BE2C (cell line): ENCODE results near the gene UBAC1.

Experiments used
- DNase-seq: peaks from one replicate; pipeline ENCODE4 v3.0.0-alpha.2; 2020
- H3K27me3 ChIP-seq: fragments of 250-450 bp; sonication (Bioruptor Pico); 2 replicates; pipeline ENCODE4 v1.5.1; 2020; ENCODE audit warnings: mild to moderate bottlenecking
- H3K36me3 ChIP-seq: fragments of 250-450 bp; sonication (Bioruptor Pico); 2 replicates; pipeline ENCODE4 v1.5.1; 2020; ENCODE audit warnings: mild to moderate bottlenecking
- H3K4me1 ChIP-seq: fragments of 250-450 bp; sonication (Bioruptor Pico); 2 replicates; pipeline ENCODE4 v1.5.1; 2020
- H3K4me3 ChIP-seq: 2 replicates; pipeline ENCODE4 v1.5.1; 2011; ENCODE audit warnings: low read depth, low read length
- H3K9me3 ChIP-seq: fragments of 250-450 bp; sonication (Bioruptor Pico); 2 replicates; pipeline ENCODE4 v1.5.1; 2020
- TF ChIP-seq, protein P1 (sequence below): IDR thresholded peaks from 2 replicates; pipeline ENCODE4 v1.5.1; 2012; ENCODE audit warnings: mild to moderate bottlenecking, low read depth, low read length

UBAC1 gene

GRCh38 chr9:135982499-135983207 lies 21.5 kb upstream of the UBAC1 start:
- H3K9me3 ChIP-seq = no peaks in the 10 kb centered on the region
- TF ChIP-seq, protein P1, sequence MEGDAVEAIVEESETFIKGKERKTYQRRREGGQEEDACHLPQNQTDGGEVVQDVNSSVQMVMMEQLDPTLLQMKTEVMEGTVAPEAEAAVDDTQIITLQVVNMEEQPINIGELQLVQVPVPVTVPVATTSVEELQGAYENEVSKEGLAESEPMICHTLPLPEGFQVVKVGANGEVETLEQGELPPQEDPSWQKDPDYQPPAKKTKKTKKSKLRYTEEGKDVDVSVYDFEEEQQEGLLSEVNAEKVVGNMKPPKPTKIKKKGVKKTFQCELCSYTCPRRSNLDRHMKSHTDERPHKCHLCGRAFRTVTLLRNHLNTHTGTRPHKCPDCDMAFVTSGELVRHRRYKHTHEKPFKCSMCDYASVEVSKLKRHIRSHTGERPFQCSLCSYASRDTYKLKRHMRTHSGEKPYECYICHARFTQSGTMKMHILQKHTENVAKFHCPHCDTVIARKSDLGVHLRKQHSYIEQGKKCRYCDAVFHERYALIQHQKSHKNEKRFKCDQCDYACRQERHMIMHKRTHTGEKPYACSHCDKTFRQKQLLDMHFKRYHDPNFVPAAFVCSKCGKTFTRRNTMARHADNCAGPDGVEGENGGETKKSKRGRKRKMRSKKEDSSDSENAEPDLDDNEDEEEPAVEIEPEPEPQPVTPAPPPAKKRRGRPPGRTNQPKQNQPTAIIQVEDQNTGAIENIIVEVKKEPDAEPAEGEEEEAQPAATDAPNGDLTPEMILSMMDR = no peak
- peaks cover 25% of the 10 kb centered on the region for H3K4me1 ChIP-seq
- H3K27me3 ChIP-seq = peaks cover 6% of the 10 kb centered on the region
- H3K4me3 ChIP-seq = peak overlapping the region; percentile 30; the same call in 1 of the 2 replicates
- H3K36me3 ChIP-seq = no peaks in the 10 kb centered on the region
- DNase-seq = no peak

DNA sequence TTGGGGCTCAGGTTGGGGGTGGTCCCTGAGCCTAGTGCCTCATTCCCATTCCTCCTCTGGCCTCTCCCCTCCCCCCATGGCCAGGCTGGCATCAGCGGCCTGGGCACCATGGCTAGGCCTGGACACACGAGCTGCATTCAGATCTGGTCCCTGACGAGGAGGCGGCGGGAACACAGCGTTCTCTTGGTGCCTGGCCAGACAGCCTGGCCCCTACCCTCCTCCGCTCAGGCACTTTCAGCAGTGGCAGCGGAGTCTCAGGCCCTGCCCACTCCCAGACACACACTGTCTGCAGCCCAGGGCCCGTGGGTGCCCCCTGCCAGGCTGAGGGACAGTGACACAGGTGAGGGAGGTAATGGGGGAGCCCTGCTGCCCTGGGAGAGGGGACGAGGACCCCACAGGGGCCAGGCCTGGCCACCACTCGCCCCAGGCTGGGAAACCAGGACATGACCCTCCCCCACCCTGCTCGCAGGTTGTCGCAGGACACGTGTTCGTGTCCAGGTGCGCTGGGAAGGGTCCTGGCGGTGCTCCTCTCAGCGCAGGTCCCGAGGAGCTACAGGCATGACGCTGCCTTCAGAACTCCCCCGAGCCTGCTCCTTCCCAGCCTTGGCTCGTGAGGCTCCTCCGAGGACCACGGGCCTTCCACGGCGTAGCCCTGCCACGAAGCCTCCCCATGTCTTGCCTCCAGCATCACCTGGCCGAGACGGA lies 19.9 kb upstream of the UBAC1 start:
- Histone ChIP-seq H3K27me3 (peaks cover 6% of the 10 kb centered on the region), H3K4me3 (no peak overlapping the region), H3K36me3 (no peaks in the 10 kb centered on the region), H3K4me1 (peaks cover 29% of the 10 kb centered on the region), H3K9me3 (no peaks in the 10 kb centered on the region)
- TF ChIP-seq, protein P1 = no peak
- no peak for DNase-seq

- H3K27me3 ChIP-seq = peaks cover 6% of the 10 kb centered on the region
- H3K9me3 ChIP-seq = no peaks in the 10 kb centered on the region
- H3K4me3 ChIP-seq = no peak overlapping the region
- H3K36me3 ChIP-seq = no peaks in the 10 kb centered on the region
- TF ChIP-seq, protein P1 = no peak
- DNase-seq = peak; percentile 55
- peaks cover 29% of the 10 kb centered on the region for H3K4me1 ChIP-seq
Observed at GRCh38 chr9:135979547-135980166, 18.5 kb upstream of the UBAC1 start.

DNA sequence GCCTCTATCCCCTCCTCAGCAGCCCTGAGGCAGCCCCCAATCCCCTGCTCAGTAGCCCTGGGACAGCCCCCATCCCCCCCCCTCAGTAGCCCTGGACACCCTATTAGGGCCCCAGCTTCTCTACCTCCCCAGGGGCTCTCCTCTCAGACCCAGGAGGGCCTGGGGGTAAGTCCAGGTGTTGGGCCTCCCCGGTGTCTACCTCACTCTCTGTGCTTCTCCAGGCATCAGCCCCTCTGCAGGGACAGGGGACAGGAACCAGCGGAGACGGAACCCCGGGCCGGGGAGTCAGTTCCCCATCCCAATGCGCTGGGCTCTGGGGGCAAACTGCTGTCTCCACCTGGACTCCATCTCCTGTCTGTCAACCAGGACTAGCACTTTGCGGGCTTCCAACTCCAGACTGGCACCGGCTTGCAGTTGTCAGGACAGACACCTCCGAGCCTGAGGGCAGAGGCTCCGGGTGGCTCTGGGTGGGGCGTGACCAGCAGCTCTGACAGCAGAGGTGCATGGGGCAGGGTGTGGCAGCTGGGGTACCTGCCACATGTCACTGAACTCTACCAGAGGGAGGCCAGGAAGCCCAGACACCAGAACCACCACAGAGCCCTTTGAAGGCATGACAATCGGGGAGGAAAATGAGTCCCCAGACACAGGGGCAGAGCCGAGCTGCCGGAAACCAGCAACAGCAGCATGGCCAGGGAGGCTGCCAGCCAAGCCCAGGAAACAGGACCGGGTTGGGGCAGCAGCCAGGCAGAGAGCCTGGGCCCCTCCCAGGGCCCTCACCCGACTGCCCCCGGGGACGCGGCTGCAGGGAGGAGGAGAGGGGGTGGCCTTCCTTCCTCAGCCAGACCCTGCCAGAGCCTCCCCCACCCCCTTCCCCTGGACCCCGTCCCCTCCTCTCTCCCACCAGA lies 17.7 kb upstream of the UBAC1 start:
- Histone ChIP-seq H3K36me3 (no peaks in the 10 kb centered on the region), H3K4me3 (peak overlapping the region; percentile 17), H3K27me3 (peaks cover under 1% of the 10 kb centered on the region; the same call in 1 of the 2 replicates), H3K9me3 (no peaks in the 10 kb centered on the region), H3K4me1 (peaks cover 25% of the 10 kb centered on the region)
- DNase-seq = peak; percentile 75
- TF ChIP-seq, protein P1 = no peak

- TF ChIP-seq, protein P1 = no peak
- no peaks in the 10 kb centered on the region for H3K36me3 ChIP-seq
Observed at GRCh38 chr9:135976944-135977343, 15.8 kb upstream of the UBAC1 start.

More at GRCh38 chr9:135976944-135977343, 15.8 kb upstream of the UBAC1 start:
- DNase-seq = no peak
- Histone ChIP-seq H3K4me3 (no peak overlapping the region), H3K9me3 (no peaks in the 10 kb centered on the region), H3K4me1 (peaks cover 14% of the 10 kb centered on the region), H3K27me3 (no peaks in the 10 kb centered on the region)
